HT-29 (cell line): Measurements from ENCODE around the gene ATF7. TPM values are rescaled to one million over a fixed set of nuclear protein-coding genes. Genes with fewer than 3 reads are reported as not detected.
"Not testable (repeated sequence)": the region's sequence is repeated elsewhere in the genome, so short reads cannot be mapped to it uniquely, and the experiment has no call there.

Experiments used
- DNase-seq: peaks from one replicate; pipeline ENCODE4 v3.0.0-alpha.2; 2015; ENCODE audit warnings: low spot score
- total RNA-seq: library from RNA; depleted of rRNA; stranded (reverse); fragments of >200 nt; shearing (Covaris generic); gene quantifications from 2 replicates; pipeline ENCODE4 v1.2.3, GENCODE V29; 2014

Gene ATF7
- total RNA-seq, 1 experiment from 2014 or later = 7.5 TPM

DNA sequence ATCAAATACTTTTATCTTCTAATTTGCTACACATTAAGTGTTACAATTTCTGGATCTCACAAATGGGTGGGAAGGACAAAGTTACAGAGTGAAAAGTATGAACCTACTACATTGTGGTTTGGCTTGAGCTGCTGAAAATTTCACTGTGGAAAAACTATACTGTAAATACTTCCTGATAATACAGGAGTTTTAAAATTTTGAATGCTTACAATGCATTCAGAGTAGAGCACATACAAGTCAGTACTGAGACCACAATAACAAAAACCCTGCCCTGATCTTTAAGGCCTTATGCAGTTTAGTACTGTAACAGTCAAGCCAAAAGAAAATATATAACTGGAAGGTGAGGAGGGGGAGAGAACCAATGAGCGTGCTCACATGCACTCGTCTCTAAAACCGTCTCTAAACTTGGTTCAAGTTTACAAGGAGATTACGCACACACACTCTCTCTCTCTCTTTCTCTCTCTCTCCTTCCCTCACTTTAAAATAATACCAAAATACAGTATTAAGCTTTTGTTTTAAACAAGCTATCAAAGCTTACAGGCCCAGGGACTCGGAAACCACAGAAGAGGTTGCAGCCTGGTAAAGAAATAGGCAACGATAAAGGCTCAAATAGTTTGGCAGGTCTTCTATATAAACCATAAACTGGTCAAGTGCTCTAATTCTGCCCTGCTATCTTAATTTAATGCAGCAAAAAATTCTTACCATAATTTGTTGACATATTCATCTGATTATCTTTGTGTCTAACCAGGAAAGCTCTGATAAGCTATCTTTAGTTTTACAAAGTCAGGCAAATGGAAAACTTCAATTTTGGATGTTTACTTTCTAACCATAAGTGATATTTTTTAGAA lies 58.0 kb downstream of the ATF7 start:
- no peak for DNase-seq

DNA sequence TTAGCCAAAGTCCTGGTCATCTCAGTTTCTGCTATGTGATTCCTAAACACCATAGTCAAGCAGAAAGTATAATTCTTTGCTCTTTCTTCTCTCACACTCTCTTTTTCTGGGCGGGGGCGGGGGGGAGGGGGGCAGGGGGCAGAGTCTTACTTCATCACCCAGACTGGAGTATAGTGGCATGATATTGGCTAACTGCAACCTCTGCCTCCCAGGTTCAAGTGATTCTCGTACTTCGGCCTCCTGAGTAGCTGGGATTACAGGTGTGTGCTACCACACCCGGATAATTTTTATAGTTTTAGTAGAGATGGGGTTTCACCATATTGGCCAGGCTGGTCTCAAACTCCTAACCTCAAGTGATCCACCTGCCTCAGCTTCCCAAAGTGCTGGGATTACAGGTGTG lies 60.8 kb downstream of the ATF7 start:
- DNase-seq = not testable (repeated sequence)

DNA sequence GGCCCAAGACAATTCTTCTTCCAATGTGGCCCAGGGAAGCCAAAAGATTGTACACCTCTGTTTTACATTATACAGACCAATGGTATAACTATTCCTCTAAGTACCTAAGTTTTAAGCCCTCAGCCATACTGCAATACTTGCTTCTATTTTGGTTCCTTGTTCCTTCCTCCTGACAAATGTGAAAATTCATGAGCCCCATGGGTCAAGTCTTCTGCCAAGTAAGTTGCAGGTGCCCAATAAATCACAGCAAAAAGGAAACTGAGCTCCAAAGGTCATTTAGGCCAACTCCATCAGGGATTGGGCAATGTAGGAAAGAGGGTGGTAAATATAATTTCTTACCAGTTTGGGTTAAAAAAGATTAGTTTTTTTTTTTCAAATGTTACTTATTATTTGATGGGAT lies 61.2 kb downstream of the ATF7 start:
- DNase-seq = no peak

GRCh38 chr12:53564278-53564677 lies 61.9 kb downstream of the ATF7 start:
- no peak for DNase-seq

- DNase-seq = no peak
Observed at GRCh38 chr12:53563452-53564028, 62.6 kb downstream of the ATF7 start.

GRCh38 chr12:53561590-53561953 lies 64.6 kb downstream of the ATF7 start:
- peak; percentile 79 for DNase-seq

DNA sequence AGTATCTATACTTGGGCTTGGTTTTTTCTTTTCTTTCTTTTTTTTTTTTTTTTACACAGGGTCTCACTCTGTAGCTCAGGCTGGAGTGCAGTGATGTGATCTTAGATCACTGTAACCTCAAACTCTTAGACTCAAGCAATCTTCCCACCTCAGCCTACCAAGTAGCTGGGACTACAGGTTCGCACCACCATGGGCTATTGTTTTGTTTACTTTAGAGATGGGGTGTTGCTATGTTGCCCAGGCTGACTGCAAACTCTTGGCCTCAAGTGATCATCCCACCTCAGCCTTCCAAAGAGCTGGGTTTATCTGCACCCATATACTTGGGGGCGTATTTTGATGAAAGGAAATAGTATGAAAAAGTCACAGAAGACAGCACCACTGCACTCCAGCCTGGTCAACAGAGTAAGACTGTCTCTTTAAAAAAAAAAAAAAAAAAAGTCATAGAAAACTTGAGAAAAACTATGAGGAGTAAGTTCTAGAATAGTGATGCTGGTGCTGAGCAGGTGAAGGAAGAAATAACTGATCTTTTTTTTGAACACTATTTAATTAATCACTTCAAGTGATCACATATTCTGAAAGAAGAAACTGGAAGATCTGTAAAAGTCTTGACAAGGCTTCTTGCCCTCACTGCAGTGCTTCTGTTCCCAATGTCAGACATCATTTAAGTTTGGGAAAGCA lies 65.1 kb downstream of the ATF7 start:
- no peak for DNase-seq

- DNase-seq = no peak
Observed at GRCh38 chr12:53560351-53560750, 65.8 kb downstream of the ATF7 start.

GRCh38 chr12:53558631-53559030 lies 67.6 kb downstream of the ATF7 start:
- no peak for DNase-seq

DNA sequence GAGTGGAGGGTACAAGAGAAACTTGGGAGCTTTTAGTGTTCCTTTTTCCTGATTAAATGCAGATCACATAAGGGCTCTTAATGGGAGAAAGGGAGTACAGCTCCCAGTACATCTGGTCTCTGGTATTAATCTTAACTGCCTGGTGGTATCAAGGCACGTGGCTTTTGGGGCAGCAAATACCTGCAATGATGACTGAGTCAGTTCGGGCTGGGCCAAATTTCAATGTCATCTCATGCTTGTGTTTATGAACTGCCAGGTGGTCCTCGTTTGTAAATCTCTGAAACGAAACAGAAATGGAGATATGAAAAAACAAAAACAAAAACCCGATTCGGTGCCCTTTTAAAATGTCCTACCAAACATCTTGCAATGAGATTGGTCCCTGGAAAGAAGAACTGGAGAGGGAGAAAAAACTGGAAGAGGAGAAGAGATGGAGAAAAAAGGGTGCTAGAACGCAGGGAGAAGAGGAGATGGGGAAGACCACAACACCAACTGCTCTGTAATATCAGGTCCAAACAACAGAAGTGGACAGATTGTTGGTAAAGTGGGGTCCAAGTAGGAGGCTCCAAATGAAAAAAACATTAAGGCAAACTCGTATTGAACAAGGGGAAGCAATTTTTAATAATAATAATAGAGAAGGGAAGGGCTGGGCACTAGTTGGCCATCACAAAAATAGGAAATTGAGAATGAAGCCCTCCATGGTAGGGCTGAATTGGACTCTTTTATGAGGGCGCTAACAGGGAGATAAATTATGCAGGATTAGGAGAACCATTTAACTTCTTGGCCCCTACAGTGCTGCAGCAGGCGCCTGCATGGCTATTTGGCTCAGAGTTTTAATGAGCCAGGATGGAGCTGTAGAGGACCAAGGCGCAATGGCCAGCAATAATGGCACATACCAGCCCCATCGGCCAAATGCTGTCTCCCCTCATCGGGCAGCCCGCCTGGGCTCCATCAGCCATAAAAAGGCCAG lies 73.5 kb downstream of the ATF7 start:
- DNase-seq = no peak

GRCh38 chr12:53551889-53552291 lies 74.3 kb downstream of the ATF7 start:
- DNase-seq = no peak

GRCh38 chr12:53550595-53550994 lies 75.6 kb downstream of the ATF7 start:
- no peak for DNase-seq

GRCh38 chr12:53550131-53550530 lies 76.1 kb downstream of the ATF7 start:
- DNase-seq = not testable (repeated sequence)

DNA sequence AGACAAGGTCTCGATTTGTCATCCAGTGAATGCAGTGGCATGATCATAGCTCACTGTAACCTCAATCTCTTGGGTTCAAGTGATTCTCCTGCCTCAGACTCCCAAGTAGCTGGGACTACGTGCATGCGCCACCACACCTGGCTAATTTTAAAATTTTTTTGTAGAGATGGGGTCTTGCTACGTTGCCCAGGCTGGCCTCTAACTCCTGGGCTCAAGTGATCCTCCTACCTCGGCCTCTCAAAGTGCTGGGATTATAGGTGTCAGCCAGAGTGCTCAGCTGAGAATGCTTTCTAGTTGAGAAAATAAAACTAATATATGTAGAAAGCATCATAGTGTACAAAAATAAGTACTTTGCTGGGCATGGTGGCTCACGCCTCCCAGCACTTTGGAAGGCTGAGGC lies 77.8 kb downstream of the ATF7 start:
- DNase-seq = not testable (repeated sequence)

GRCh38 chr12:53543539-53543938 lies 82.6 kb downstream of the ATF7 start:
- peak; percentile 73 for DNase-seq

DNA sequence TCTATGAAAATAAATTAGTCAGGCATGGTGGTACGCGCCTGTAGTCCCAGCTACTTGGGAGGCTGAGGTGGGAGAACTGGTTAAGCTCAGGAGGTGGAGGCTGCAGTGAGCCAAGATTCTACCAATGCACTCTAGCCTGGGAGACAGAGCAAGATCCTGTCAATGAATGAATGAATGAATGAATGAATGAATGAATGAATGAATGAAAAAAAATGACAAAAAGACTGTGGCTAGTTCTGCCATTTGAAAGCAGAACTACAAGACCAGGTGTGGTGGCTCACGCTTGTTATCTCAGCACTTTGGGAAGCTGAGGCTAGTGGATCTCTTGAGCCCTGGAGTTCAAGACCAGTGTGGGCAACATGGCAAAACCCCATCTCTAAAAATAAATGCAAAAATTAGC lies 86.7 kb downstream of the ATF7 start:
- DNase-seq = no peak

DNA sequence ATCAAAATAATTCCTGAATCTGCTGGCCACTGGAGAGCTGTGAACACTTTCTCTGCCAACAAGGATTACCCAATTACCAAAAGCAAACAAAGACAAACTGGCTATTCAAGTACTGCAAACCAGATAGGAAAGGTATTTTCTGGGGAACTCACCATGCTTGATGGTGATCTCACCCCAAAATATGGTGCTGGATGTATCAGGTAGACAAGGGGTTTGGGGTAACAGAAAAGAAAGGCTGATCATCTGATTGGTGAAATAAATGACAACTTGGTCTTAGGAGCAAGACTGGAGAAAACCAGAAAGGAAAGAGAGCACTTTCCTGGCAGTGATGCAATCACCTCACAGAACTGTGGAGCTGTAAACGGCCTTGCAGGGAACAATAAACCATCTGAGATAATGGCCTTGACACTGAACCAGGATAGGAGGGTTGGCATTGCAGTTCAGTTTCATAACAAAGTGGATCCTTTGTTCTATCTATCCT lies 87.9 kb downstream of the ATF7 start:
- peak; percentile 81 for DNase-seq

DNA sequence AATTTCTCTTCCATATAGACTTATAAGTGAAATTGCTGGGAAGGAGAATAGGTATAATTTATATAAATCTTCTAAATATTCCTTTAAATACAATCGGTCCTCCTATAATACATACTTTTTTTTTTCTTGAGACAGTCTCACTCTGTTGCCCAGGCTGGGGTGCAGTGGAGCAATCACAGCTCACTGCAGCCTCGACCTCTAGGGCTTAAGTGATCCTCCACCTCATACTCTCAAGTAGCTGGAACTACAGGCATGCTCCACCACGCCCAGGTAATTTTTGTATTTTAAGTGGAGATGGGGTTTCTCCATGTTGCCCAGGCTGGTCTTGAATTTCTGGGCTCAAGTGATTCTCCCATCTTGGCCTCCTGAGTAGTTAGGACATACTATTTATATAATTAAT lies 89.2 kb downstream of the ATF7 start:
- no peak for DNase-seq

DNA sequence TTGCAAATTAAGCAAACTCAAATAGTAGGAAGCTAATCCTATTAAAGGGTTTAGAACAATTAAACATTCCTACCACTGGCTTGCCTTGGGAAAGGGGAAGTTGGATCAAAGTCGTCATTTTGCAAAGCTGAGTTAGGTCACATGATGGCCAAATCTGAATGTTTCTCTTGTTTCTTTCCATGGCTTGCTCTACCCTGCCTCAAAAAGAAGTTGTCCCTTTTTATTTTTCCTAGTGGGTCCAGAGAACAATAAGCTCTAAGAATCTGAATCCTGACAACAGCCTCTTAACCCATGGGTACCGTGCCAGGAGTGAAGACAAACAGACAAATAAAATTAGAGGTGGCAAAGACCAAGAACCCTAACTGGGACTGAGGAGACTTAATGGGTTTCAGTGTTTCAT lies 92.7 kb downstream of the ATF7 start:
- no peak for DNase-seq

DNA sequence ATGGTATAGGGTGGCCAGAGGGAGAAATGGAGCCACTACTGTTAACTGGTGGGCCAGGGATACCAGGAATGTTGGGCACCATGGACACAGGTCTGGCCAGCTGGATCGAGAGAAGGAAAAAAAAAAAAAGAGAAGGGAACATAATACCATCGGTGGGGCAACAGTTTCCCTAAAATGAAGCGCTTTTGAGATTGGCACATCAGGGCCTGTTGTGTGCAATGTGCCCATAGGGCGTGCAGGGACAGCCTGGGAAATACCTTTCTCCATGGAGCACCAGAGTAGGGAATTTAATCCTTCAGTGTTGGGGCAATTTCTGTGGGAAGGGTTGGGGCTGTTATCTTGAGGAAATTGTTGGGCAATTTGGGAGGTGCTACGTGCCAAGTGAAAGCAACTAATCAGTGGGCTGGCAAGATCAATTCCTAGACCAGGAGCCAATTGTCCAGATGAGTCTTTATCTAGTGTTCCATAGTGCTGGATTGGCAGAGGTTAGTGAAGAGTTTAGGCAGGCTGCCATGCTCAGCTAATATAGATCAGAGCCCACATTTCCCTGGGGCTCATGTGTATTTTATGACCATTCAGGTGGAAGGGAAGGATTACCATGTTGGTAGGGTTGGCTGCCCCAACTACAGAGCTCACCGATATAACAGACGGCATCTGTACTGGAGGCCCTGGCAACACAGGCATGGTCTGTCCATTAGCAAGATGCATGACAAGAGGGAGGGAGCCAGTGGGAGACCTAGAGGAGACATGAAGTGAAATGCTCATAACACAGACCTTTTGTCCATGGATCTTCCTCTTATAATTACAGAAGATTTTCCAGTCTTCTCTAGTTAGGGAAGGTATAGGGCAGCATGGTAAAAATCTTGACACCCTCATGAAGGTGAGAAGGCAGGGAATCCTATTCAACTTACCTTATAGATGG lies 93.4 kb downstream of the ATF7 start:
- no peak for DNase-seq
